OCI-LY7 (cell line): ENCODE results near the gene APH1A.
"Not testable (repeated sequence)": the region's sequence is repeated elsewhere in the genome, so short reads cannot be mapped to it uniquely, and the experiment has no call there.

Experiments used
- CTCF ChIP-seq: fragments of 200-600 bp; sonication (generic); conservative IDR thresholded peaks from 2 replicates; pipeline ENCODE4 v1.5.1; 2014; ENCODE audit warnings: mild to moderate bottlenecking, antibody characterized with exemption, low read length, moderate library complexity, mixed read lengths
- EZH2phosphoT487 ChIP-seq: fragments of 200-600 bp; sonication (generic); IDR thresholded peaks from 2 replicates; pipeline ENCODE4 v1.6.1; 2018; ENCODE audit warnings: low read depth, borderline replicate concordance, mild to moderate bottlenecking, mixed run types, antibody characterized with exemption, low read length, moderate library complexity, mixed read lengths

- TF ChIP-seq CTCF, EZH2phosphoT487: not testable (repeated sequence)
These were observed 31.6 kb downstream of the APH1A start for GRCh38 chr1:150237176-150237575.
